Measurements from ENCODE around the gene ADAT1.
"Not testable (repeated sequence)": the region's sequence is repeated elsewhere in the genome, so short reads cannot be mapped to it uniquely, and the experiment has no call there.

DNA sequence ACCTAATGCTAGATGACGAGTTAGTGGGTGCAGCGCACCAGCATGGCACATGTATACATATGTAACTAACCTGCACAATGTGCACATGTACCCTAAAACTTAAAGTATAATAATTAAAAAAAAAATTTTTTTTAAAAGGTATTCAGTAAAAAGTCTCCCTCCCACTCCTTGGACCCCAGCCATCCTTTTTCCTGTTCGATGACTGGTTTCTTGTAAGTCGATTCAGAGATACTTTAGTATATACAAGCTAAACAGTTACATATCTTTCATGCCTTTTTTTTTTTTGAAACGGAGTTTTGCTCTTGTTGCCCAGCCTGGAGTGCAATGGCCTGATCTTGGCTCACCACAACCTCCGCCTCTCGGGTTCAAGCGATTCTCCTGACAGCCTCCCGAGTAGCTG, 31.2 kb downstream of the ADAT1 start:
- TF ChIP-seq ZSCAN25 (CRISPR knock-in tag; IDR thresholded peaks at IDR 0.05); CREB1 (IDR thresholded peaks at IDR 0.05); CREB1 (CRISPR knock-in tag; IDR thresholded peaks at IDR 0.05); ZMAT3 (CRISPR knock-in tag; conservative IDR thresholded peaks at IDR 0.05); ZNF460 (CRISPR knock-in tag; IDR thresholded peaks at IDR 0.05; ENCODE audit: borderline replicate concordance): not testable (repeated sequence)
